ENCODE data around the gene SOCS2.
A peak's percentile ranks its signal among the peaks of the same experiment; 100 is the strongest.

Gene SOCS2

DNA sequence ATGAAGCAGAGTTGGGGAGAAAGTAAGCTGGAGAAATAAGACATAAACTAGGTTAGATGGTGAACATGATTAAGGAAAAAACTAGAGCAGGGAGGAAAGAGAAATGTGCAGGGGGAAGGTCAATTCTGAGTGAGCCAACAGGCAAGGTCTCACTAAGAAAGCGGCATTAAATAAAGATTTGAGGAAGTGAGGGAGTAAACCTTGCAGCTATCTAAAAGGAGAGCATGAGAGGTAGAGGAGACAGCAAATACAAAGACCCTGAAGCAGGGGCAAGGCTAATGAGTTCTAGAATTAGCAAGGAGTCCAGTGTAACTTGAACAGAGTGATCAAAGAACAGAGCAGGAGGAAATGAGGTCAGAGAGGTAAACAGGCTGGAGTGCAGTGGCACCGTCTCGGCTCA is 4.4 kb upstream of the SOCS2 start:
- no peak for DNase-seq

- DNase-seq: no peak
These were observed 3.2 kb upstream of the SOCS2 start for GRCh38 chr12:93569301-93569655.

- DNase-seq: peak; percentile 69
These were observed 2.6 kb upstream of the SOCS2 start for GRCh38 chr12:93569656-93570551.

DNA sequence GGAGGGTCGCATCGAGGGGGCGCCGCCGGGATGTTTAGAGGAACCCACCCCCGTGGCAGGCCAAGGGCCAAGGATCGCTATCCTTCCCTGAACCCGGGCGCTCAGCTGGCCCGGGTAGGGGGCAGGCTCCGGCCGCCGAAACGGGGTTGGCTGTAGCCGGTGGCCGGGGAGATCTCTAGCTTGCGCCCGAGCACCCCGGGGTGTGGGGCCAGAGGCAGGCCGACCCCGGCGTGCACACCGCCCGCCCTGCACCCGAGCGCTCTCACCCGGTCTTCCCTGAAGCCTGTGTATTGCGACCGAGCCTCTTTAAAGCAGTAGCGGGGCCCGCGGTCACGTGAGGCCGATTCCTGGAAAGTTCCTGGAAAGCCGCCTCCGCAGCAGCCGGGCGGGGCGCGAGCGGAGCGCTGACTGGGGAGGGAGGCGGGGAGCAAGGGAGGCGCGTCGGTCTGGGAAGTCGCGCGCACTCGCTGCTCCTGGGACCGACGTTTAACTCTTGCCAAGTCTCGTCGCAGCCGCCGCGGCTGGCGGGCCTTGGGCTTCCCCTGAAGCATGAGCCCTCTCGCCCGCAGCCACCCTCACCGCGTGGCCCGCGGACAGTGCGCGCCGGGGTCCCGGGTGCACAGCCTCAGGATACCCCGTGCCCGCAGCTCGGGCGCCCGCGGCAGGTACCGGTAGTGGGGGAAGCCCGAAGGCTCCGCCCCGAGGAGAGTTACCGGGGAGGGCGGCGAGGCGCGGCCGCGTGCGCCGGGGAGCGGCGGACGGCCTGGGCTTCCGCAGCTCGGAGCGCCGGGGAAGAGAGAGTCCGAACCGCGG is 1.7 kb upstream of the SOCS2 start:
- peak; percentile 72 for DNase-seq

DNA sequence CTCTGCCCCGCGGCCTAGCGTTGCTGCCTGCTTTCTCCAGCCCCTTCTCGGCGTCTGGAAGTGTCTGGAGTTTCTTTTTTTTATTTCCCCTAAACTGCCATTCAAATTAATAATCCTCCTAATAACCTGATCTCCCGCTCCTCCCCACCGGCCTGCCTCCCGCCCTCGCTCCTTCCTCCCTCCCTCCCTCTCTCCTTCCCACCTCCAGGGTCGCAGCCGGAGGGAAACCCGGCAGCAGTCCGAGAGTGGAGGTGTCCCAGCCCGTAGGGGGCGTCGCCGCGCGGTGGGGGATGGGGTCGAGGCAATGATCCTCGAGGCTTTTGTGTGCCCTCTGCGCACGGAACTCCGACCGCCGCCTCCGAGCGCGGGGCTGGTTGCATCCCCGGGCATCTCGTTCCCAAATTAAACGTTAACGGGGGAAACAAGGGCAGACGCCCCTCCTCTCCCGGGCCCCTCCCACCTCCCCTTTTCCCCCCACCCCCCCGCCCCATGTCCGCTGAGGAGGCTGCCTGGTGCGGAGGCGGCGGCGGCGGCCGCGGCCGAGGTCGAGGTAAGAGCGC is 1.0 kb upstream of the SOCS2 start:
- peak; percentile 55 for DNase-seq

DNA sequence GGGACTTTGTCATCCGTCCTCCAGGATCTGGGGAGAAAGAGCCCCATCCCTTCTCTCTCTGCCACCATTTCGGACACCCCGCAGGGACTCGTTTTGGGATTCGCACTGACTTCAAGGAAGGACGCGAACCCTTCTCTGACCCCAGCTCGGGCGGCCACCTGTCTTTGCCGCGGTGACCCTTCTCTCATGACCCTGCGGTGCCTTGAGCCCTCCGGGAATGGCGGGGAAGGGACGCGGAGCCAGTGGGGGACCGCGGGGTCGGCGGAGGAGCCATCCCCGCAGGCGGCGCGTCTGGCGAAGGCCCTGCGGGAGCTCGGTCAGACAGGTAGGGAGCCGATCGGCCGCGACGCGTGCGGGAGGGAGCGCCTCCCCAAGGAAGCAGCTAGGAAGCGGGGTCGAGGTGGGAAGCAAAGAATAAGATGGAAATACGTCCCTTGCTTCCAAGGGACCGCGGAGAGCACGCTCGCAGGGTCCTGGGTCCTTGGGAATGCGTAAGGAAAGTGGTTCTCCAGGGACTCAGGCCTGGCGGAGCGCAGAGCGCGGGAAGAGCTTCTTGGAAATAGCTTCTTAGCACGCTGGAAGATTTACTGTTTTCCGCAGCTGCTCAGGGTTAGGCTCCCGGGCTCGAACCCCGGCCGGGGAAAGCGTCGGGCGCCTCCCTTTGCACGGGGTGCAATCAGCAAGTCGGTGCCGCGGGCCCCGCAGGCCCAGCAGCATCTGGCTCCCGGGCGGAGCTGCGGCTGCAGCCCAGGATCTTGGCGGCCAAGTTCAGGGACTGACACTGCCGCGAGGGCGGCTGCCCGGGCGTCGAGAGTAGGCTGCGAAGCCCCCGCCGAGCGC is 457 bp downstream of the SOCS2 start:
- DNase-seq: no peak

GRCh38 chr12:93573552-93574223 is 1.2 kb downstream of the SOCS2 start:
- DNase-seq: no peak

- DNase-seq: no peak
These were observed 4.7 kb downstream of the SOCS2 start for GRCh38 chr12:93577222-93577621.

GRCh38 chr12:93578221-93578620 is 5.7 kb downstream of the SOCS2 start:
- no peak for DNase-seq

DNA sequence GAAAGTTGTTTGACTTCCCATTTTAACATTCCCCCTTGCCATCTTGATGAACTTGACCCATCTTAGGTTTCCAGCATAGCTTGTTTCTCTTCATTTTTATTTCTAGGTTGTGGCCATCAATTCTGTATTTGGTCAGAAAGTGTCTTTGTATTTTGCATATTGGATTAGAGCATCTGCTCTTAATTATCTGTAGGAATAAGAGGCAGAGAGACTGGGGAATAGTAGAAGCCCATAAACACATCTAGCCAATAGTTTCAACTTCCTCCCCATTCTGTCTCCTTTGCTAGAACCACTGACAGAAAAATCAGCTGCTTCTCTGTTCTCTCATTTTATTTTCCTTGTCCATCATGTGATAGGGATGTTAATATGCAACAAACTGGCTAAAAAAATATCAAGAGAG is 8.2 kb downstream of the SOCS2 start:
- DNase-seq: no peak

DNA sequence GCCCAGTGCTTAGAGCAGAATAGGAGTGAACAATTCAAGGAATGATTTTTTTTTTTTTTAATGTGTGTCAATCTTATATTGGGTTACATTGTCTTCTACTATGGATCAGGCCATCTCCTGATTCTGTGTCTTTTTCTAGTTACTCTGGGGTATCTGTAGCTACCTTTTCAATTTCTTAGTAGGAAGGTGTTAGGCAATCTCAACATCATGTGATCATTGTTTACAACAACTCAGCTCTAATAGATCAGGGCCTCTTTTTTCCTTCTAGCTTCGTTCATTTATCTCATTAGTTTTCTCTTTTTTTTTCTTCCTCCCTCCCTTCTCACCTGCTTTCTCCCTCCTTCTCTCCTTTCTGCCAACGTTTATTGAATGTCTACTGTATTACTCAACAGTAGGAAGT is 8.9 kb downstream of the SOCS2 start:
- no peak for DNase-seq

DNA sequence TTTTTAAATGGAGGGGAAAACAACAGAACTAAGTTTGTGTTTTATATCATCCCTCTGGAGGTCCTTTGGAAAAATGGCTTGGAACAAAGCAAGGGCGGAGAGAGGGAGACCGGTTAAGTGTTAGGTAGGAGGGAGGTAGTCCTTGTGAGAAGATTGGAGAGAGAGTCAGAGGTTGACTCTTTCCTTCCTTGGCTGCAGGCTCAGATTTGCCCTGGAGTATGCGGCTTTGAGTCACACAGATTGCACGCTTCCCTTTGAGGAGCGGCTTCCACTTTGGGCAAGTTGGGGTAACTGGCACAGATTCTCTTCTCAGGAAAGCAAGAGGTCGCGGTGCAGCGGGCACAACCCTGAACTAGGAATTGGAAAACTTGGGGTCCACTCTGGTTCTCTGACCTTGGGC is 9.9 kb downstream of the SOCS2 start:
- DNase-seq: no peak

DNA sequence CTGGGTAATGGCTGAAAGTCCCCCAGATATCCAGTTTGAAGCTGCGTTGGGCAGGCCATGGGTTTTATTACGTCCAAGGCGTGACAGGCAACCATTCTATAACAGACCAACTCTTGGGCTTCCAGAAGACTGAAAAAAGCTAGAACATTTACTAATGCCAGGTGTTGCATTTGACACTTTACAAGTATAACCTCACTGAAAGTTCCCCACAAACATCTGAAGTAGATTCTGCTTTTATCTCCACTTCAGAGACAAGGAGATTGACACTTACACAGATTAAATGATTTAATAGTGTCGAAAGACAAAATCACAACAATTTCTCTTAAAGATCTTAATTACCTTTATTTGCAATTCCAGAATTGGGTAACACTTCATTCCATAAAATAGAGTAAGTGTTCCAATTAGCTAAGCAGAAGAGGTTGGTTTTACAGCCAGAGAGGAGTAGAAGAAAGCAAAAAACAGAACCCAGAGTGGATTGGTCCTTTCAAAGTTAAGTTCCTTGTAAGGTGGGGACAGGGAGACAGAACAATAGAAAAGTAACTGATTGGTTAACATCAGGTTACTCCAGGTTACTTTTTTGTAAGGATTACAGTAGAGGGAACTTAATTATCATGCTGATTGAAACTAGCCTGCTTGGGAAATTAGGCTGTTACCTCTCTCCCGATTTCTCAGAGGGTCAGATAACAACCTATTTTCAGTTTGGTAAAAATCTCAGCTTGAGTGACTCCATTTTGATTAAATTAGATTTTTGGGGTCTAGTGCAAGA is 11.3 kb downstream of the SOCS2 start:
- DNase-seq: no peak

DNA sequence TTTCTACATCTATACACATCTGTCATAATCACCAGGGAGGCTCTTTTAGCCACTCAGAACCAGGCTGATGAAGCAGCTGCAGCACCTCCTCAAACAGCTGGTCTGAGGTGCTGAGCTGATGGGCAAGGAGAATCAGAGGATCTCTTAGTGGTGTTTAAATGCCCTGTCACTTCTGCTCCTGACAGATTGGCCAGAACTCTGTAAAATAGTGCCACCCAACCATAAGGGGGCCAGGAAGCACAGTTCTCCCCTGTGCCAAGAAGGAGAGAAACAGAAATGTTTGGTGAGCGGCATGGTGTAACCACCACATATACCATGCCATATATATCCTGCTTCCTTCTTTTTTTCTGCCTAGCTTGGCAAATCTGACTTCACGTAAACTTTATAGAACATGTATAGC is 12.8 kb downstream of the SOCS2 start:
- no peak for DNase-seq

DNA sequence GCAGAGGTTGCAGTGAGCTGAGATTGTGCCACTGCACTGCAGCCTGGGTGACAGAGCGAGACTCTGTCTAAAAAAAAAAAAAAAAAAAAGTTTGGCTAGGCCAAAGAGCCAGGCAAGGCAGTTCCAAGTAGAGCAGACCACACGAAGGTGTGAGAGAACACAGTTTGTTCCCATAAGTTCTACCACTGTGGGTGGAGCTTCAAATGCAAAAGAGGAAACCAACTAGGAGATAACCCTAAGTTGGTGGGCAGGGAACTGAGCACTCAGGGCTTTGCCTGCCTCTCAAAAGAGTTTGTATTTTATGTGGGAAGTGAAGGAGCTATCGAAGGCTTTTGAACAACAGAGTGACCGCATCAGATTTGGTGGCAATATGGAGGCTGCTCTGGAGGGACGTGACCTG is 15.1 kb downstream of the SOCS2 start:
- DNase-seq: no peak

DNA sequence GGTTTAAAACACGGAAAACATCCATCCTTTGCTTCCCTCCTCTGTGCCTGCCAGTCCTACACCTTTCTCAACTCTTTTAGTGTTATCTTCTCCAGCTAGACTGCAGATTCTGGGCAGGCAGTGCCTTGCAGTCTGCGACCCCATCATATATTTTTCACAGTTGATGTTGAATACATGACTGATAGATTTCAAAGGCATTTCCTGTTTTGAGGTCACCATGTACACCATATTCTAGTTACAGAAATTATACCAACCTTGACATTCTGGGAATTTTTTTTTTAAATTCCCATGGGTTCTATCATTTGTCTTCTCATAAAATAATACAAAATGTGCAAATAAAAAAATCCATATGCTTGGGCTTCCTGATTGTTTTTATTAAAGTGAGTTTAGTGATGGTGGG is 16.6 kb downstream of the SOCS2 start:
- no peak for DNase-seq

- DNase-seq: peak; percentile 16
These were observed 18.8 kb downstream of the SOCS2 start for GRCh38 chr12:93591137-93591868.

DNA sequence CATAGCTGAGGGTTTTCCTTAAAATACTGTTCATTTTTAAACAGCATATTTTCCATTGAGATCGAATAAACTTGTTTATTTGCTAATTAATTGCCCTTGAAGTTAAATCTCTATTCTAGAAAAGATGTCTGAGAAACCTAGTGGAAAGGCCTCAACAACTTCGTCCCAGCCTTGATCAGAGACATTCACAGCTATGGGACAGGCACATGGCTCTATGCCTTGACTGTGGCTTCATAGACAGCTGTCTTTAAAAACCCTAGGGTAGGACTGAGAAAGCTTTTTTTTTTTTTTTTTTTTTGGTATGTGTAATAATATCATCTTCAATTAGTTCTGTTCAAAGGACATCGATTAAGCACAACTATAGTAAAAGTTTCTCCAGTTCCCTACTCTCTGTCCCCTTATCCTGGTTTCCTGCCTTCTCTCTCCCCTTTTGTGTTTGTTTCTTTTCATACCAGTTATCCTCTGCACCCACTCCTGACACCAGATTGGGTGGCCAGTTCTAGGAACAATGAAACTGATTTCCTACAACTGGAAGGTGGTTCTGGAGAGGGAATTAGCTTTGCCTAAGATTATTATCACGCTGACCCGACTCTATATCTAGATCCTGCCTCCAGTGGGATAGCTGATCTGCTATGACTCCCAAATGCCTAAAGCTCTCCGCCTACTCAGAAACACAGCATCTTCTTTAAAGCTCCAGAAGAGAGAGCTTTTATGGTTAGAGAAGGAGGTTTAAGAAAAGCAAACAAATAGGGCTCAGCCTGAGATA is 20.3 kb downstream of the SOCS2 start:
- no peak for DNase-seq

DNA sequence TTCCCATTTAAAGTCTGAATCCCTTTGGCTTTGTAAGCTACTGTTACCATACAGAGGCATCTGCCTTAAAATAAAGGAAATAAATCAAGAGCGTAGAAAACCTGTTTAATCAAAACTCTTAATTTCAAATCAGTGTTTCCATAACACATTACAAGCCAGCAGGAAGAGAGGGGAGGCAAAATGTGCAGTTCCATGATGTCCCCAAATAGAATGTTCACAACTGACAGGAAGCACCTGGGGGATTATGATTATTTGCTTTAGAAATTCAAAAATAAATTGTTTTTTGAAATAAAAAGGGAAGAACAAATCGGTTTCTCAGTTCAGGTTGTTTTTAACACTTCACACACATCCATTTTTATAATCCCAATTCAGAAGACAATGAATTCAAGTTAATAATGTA is 21.4 kb downstream of the SOCS2 start:
- no peak for DNase-seq

DNA sequence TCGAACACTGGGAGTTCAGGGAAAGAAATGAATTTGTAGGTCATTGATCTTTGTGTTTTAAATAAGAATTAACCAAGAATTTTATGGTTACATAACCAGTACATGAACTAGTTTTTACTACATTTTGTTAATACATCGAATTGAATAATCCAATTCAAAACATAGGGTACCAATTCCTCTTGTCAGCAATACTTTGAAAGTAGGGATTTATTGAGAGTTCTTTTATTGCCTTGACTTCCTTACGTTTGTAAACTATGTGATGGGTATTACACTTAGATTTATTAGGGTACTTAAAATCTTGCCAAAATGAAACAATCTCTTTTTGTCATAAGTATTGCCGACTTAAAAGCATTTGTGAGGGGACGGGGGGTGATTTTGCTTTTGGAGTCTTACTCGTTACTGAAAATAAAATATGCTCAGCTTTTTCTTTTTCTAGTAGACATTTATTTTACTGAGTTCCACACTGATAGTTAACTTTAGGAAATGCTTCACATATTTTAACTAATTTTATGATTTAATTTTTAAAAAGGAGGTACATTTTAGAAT is 22.4 kb downstream of the SOCS2 start:
- no peak for DNase-seq
